ENCODE measurements around the gene TRIP10.

DNA sequence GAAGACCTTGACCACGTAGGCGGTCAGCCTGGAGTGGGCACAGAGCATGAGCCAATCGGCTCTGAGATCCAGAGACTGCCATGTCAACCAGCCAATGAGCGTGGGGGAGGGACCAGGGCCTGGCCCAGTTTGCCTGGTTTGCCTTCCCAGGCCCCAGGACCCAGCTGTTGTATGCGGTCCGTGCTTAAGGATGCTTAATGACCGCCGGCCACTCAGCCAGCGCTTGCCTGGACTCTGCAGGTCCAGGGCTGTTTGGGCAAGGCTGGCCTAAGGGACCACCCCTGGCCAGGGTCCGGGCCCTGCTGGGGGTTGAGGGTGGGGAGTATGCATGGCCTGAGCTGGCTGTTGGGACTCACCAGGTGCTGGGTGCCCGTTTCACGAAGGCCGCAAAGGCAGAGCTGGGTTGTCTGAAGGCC is 46.4 kb upstream of the TRIP10 start:
- TF ChIP-seq GLIS3 (CRISPR knock-in tag; IDR thresholded peaks at IDR 0.05) (no peak), TSHZ2 (CRISPR knock-in tag; IDR thresholded peaks at IDR 0.05) (no peak), RARB (CRISPR knock-in tag; IDR thresholded peaks at IDR 0.05) (no peak), ARNTL (CRISPR knock-in tag; IDR thresholded peaks at IDR 0.05; ENCODE audit: borderline replicate concordance, low read depth) (no peak), ISL1 (CRISPR knock-in tag; IDR thresholded peaks at IDR 0.05) (no peak), CREB5 (CRISPR knock-in tag; IDR thresholded peaks at IDR 0.05; ENCODE audit: low read depth) (no peak), ZNF8 (CRISPR knock-in tag; IDR thresholded peaks at IDR 0.05) (no peak), ZFP3 (CRISPR knock-in tag; IDR thresholded peaks at IDR 0.05) (no peak), OSR1 (CRISPR knock-in tag; IDR thresholded peaks at IDR 0.05) (no peak), ZFP30 (CRISPR knock-in tag; IDR thresholded peaks at IDR 0.05) (no peak)
- TF ChIP-seq, protein P1, sequence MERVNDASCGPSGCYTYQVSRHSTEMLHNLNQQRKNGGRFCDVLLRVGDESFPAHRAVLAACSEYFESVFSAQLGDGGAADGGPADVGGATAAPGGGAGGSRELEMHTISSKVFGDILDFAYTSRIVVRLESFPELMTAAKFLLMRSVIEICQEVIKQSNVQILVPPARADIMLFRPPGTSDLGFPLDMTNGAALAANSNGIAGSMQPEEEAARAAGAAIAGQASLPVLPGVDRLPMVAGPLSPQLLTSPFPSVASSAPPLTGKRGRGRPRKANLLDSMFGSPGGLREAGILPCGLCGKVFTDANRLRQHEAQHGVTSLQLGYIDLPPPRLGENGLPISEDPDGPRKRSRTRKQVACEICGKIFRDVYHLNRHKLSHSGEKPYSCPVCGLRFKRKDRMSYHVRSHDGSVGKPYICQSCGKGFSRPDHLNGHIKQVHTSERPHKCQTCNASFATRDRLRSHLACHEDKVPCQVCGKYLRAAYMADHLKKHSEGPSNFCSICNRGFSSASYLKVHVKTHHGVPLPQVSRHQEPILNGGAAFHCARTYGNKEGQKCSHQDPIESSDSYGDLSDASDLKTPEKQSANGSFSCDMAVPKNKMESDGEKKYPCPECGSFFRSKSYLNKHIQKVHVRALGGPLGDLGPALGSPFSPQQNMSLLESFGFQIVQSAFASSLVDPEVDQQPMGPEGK (CRISPR knock-in tag; IDR thresholded peaks at IDR 0.05; ENCODE audit: borderline replicate concordance) = no peak
